HepG2 (cell line): ENCODE measurements around the gene CCL27. TPM values are rescaled to one million over a fixed set of nuclear protein-coding genes. Genes with fewer than 3 reads are reported as not detected.

ENCODE experiments used
- CHCHD3 ChIP-seq: sonication (generic); formaldehyde crosslinking; IDR thresholded peaks from 2 replicates; pipeline ENCODE4 v1.8.0; 2022; ENCODE audit warnings: mild to moderate bottlenecking, missing genetic modification reagents, moderate library complexity
- DBP ChIP-seq: sonication (generic); formaldehyde crosslinking; IDR thresholded peaks from 2 replicates; pipeline ENCODE4 v1.4.0; 2020; ENCODE audit warnings: missing genetic modification reagents; ENCODE audit errors: not compliant biosample characterization
- HDAC6 ChIP-seq: fragments of 200-600 bp; sonication (generic); IDR thresholded peaks from 2 replicates; pipeline ENCODE4 v1.7.0; 2017; ENCODE audit warnings: mild to moderate bottlenecking, antibody characterized with exemption, low read length, low read depth
- JARID2 ChIP-seq: sonication (generic); formaldehyde crosslinking; IDR thresholded peaks from 2 replicates; pipeline ENCODE4 v1.8.1; 2023; ENCODE audit warnings: missing genetic modification reagents, inconsistent platforms; ENCODE audit not compliant: insufficient replicate concordance
- KAT8 ChIP-seq: IDR thresholded peaks from 2 replicates; pipeline ENCODE4 v1.6.1; 2016; ENCODE audit warnings: missing genetic modification reagents, missing compliant biosample characterization
- KIAA2018 ChIP-seq: sonication (generic); formaldehyde crosslinking; IDR thresholded peaks from 2 replicates; pipeline ENCODE4 v1.5.0; 2020; ENCODE audit warnings: mild to moderate bottlenecking, missing genetic modification reagents, borderline replicate concordance
- MBD4 ChIP-seq: IDR thresholded peaks from 2 replicates; pipeline ENCODE4 v1.6.1; 2012; ENCODE audit warnings: low read length, inconsistent platforms, borderline replicate concordance
- NR2F2 ChIP-seq: IDR thresholded peaks from 2 replicates; pipeline ENCODE4 v1.6.1; 2012; ENCODE audit warnings: low read depth, inconsistent platforms, borderline replicate concordance
- POLR2AphosphoS2 ChIP-seq: IDR thresholded peaks from 2 replicates; pipeline ENCODE4 v1.6.1; 2011; ENCODE audit warnings: low read depth, low read length, improper control_type of control experiment
- RFXAP ChIP-seq: sonication (generic); formaldehyde crosslinking; IDR thresholded peaks from 2 replicates; pipeline ENCODE4 v1.4.0; 2020; ENCODE audit warnings: missing genetic modification reagents, borderline replicate concordance
- RXRA ChIP-seq: sonication (generic); formaldehyde crosslinking; IDR thresholded peaks from 2 replicates; pipeline ENCODE4 v1.5.1; 2020; ENCODE audit warnings: missing genetic modification reagents
- SOX6 ChIP-seq, 2 experiments: fragments of 450-650 bp in 1 of 2; sonication (generic) in 1 of 2; formaldehyde crosslinking in 1 of 2; IDR thresholded peaks; 2 replicates each; pipeline versions ENCODE4 v1.4.0 to v1.6.1; 2017 to 2020; ENCODE audit warnings: antibody characterized with exemption in 1 of 2, mild to moderate bottlenecking in 1 of 2, missing genetic modification reagents in 1 of 2
- TBL1XR1 ChIP-seq: fragments of 150-350 bp; IDR thresholded peaks from 2 replicates; pipeline ENCODE4 v1.6.1; 2014; ENCODE audit warnings: borderline replicate concordance, low read length; ENCODE audit not compliant: partially characterized antibody
- TFDP1 ChIP-seq: IDR thresholded peaks from 2 replicates; pipeline ENCODE4 v1.6.1; 2016; ENCODE audit warnings: missing compliant biosample characterization, missing genetic modification reagents, borderline replicate concordance
- ZFP36L2 ChIP-seq: sonication (generic); formaldehyde crosslinking; IDR thresholded peaks from 2 replicates; pipeline ENCODE4 v1.4.0; 2020; ENCODE audit warnings: missing genetic modification reagents
- ZFX ChIP-seq: sonication (generic); formaldehyde crosslinking; IDR thresholded peaks from 2 replicates; pipeline ENCODE4 v1.4.0; 2020; ENCODE audit warnings: mild to moderate bottlenecking, low read depth, missing genetic modification reagents, moderate library complexity
- ZNF451 ChIP-seq: sonication (generic); formaldehyde crosslinking; IDR thresholded peaks from 2 replicates; pipeline ENCODE4 v1.5.0; 2020; ENCODE audit warnings: mild to moderate bottlenecking, missing genetic modification reagents
- ZNF589 ChIP-seq: sonication (generic); formaldehyde crosslinking; conservative IDR thresholded peaks from 2 replicates; pipeline ENCODE4 v1.8.0; 2022; ENCODE audit warnings: mild to moderate bottlenecking, moderate library complexity, missing genetic modification reagents
- ZNF678 ChIP-seq: sonication (generic); formaldehyde crosslinking; IDR thresholded peaks from 2 replicates; pipeline ENCODE4 v1.4.0; 2020; ENCODE audit warnings: mild to moderate bottlenecking, missing genetic modification reagents
- ZSCAN9 ChIP-seq: IDR thresholded peaks from 2 replicates; pipeline ENCODE4 v1.6.1; 2016; ENCODE audit warnings: borderline replicate concordance
- polyA plus RNA-seq, 8 experiments: library from polyadenylated mRNA; depleted of rRNA in 3 of 8; stranded (reverse) in 7 of 8; unstranded in 1 of 8; fragments of >200 nt; fragmentation: Illumina TruSeq in 4 of 8; extraction: Trizol in 4 of 8; gene quantifications; 2 replicates each; pipeline versions ENCODE4 v1.2.1 to v1.2.3, GENCODE V29; 2011 to 2016; ENCODE audit warnings: low read depth in 4 of 8, missing spikeins in 1 of 8, mixed read lengths in 1 of 8; ENCODE audit not compliant: insufficient read depth in 1 of 8
- total RNA-seq, 5 experiments: library from RNA; depleted of rRNA; stranded (reverse); fragments of >200 nt; fragmentation: Illumina TruSeq; extraction: Trizol; gene quantifications; 2 replicates each; pipeline ENCODE4 v1.2.3, GENCODE V29; 2016; ENCODE audit warnings: low read depth in 1 of 5

CCL27 gene
- total and polyA plus RNA-seq, 2 of the 13 experiments (the other 11 are each of a cell fraction or from before 2014, with no cell fraction given): not detected

GRCh38 chr9:34637356-34638137, 24.9 kb downstream of the CCL27 start, which contains the start of gene SIGMAR1 (continued):
- TF ChIP-seq KIAA2018 (CRISPR knock-in tag) (0 out of 2 replicates have a peak, but pooled peaks have one; percentile 59), POLR2AphosphoS2 (no peak), JARID2 (CRISPR knock-in tag) (no peak), HDAC6 (no peak), ZNF589 (CRISPR knock-in tag) (no peak), ZSCAN9 (CRISPR knock-in tag) (peak; percentile 73; the same call in 1 of the 2 replicates), TFDP1 (CRISPR knock-in tag) (peak; percentile 79), DBP (CRISPR knock-in tag) (no peak), RFXAP (peak; percentile 14; the same call in 1 of the 2 replicates), ZFP36L2 (CRISPR knock-in tag) (no peak), CHCHD3 (peak; percentile 81), MBD4 (no peak), SOX6 (IDR thresholded peaks at IDR 0.05) (no peak), SOX6 (CRISPR knock-in tag; IDR thresholded peaks at IDR 0.05) (peak; percentile 53; the same call in 1 of the 2 replicates), KAT8 (peak; percentile 64), RXRA (CRISPR knock-in tag) (no peak), ZNF678 (no peak), NR2F2 (peak; percentile 13; the same call in 1 of the 2 replicates), ZFX (CRISPR knock-in tag) (peak; percentile 96), ZNF451 (CRISPR knock-in tag) (no peak), TBL1XR1 (no peak)
